ENCODE data around the gene ASB15.

DNA sequence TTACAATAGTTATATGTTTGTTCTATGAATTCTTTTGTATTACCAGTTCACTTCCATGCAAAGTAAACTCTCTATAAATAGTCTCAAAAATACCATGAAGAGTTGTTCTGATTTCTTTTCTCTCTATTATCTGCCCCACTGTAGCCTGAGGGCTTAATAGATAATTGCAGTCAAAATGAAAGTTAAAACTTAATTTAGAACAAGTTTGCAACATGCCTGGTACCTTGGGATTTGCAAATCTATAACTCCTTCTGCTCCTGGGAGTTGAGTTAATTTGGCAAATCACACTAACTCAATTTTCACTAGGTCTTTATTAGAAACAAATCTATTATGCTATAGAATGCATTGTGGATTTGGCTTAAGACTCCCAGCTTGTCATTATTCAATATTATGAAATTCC lies 22.2 kb upstream of the ASB15 start:
- no peak for TF ChIP-seq GATA2 (IDR thresholded peaks at IDR 0.05; ENCODE audit: low read depth, low read length)
- TF ChIP-seq GATA3 (IDR thresholded peaks at IDR 0.05; ENCODE audit: low read depth, low read length): no peak

Data from SH-SY5Y (cell line).